HEK293 (cell line): ENCODE measurements around the gene C10orf67.

Experiments
- CTCF ChIA-PET: fragments of 350-600 bp; formaldehyde crosslinking; extraction: SDS; loops from one replicate; lab custom pipeline; 2021; ENCODE audit warnings: antibody characterized with exemption; lab: Yijun Ruan, JAX
- POLR2A ChIA-PET: fragments of 300-600 bp; formaldehyde crosslinking; extraction: SDS; loops from one replicate; lab custom pipeline; 2020; ENCODE audit warnings: antibody characterized with exemption, inconsistent platforms; lab: Yijun Ruan, JAX
- H3K27ac ChIP-seq: fragments of 200-500 bp; sonication (Bioruptor generic); 2 replicates; pipeline ENCODE4 v1.5.1; 2014; ENCODE audit warnings: low read depth, low read length, control low read depth, inconsistent platforms; ENCODE audit errors: extremely low read depth
- H3K36me3 ChIP-seq, 2 experiments: fragments of 200-500 bp in 1 of 2; sonication (Bioruptor generic) in 1 of 2; 1 replicate in 1 of 2; 2 replicates in 1 of 2; pipeline ENCODE4 v1.5.1; 2014 to 2017; ENCODE audit warnings: inconsistent platforms in 2 of 2, low read length in 2 of 2; ENCODE audit not compliant: control insufficient read depth in 2 of 2, insufficient read depth in 1 of 2
- H3K4me1 ChIP-seq: fragments of 200-500 bp; sonication (Bioruptor generic); 2 replicates; pipeline ENCODE4 v1.5.1; 2014; ENCODE audit warnings: mild to moderate bottlenecking, low read length, inconsistent platforms; ENCODE audit not compliant: control insufficient read depth, insufficient read depth
- H3K4me3 ChIP-seq: 2 replicates; pipeline ENCODE4 v1.5.1; 2011; ENCODE audit warnings: low read depth, mild to moderate bottlenecking, control low read depth, low read length, moderate library complexity
- H3K9me3 ChIP-seq: fragments of 200-500 bp; sonication (Bioruptor generic); 2 replicates; pipeline ENCODE4 v1.5.1; 2014; ENCODE audit warnings: low read depth, low read length, inconsistent platforms; ENCODE audit not compliant: control insufficient read depth, insufficient read depth
- KLF17 ChIP-seq: fragments of 450-650 bp; formaldehyde crosslinking; IDR thresholded peaks from 2 replicates; pipeline ENCODE4 v1.5.1; 2016; ENCODE audit warnings: missing biosample characterization, missing genetic modification characterization
- MYNN ChIP-seq: fragments of 450-650 bp; formaldehyde crosslinking; IDR thresholded peaks from 2 replicates; pipeline ENCODE4 v1.5.1; 2016; ENCODE audit warnings: missing biosample characterization, missing genetic modification characterization, borderline replicate concordance
- REPIN1 ChIP-seq: fragments of 450-650 bp; formaldehyde crosslinking; IDR thresholded peaks from 2 replicates; pipeline ENCODE4 v1.5.1; 2017; ENCODE audit warnings: missing biosample characterization, missing genetic modification characterization, low read depth
- SP7 ChIP-seq: fragments of 450-650 bp; formaldehyde crosslinking; IDR thresholded peaks from 2 replicates; pipeline ENCODE4 v1.5.1; 2016; ENCODE audit warnings: missing biosample characterization, missing genetic modification characterization
- ZBTB1 ChIP-seq: fragments of 450-650 bp; formaldehyde crosslinking; IDR thresholded peaks from 2 replicates; pipeline ENCODE4 v1.5.1; 2016; ENCODE audit warnings: missing biosample characterization, missing genetic modification characterization
- ZEB2 ChIP-seq: fragments of 450-650 bp; formaldehyde crosslinking; IDR thresholded peaks from 2 replicates; pipeline ENCODE4 v1.5.1; 2016; ENCODE audit warnings: missing biosample characterization, missing genetic modification characterization
- ZFP37 ChIP-seq: fragments of 450-650 bp; formaldehyde crosslinking; IDR thresholded peaks from 2 replicates; pipeline ENCODE4 v1.5.1; 2016; ENCODE audit warnings: missing biosample characterization, missing genetic modification characterization
- ZNF114 ChIP-seq: fragments of 450-650 bp; formaldehyde crosslinking; IDR thresholded peaks from 2 replicates; pipeline ENCODE4 v1.5.0; 2017; ENCODE audit warnings: missing biosample characterization, missing genetic modification characterization
- ZNF121 ChIP-seq: fragments of 450-650 bp; formaldehyde crosslinking; IDR thresholded peaks from 2 replicates; pipeline ENCODE4 v1.5.1; 2016; ENCODE audit warnings: missing biosample characterization, missing genetic modification characterization
- ZNF16 ChIP-seq: fragments of 450-650 bp; formaldehyde crosslinking; IDR thresholded peaks from 2 replicates; pipeline ENCODE4 v1.5.1; 2016; ENCODE audit warnings: low read depth, missing biosample characterization, missing genetic modification characterization
- ZNF175 ChIP-seq: fragments of 450-650 bp; formaldehyde crosslinking; IDR thresholded peaks from 2 replicates; pipeline ENCODE4 v1.5.1; 2016; ENCODE audit warnings: missing biosample characterization, missing genetic modification characterization
- ZNF37A ChIP-seq: fragments of 450-650 bp; IDR thresholded peaks from 2 replicates; pipeline ENCODE4 v1.5.1; 2018; ENCODE audit warnings: missing biosample characterization, missing genetic modification characterization
- ZNF394 ChIP-seq: fragments of 450-650 bp; formaldehyde crosslinking; IDR thresholded peaks from 2 replicates; pipeline ENCODE4 v1.5.1; 2016; ENCODE audit warnings: missing biosample characterization, missing genetic modification characterization, mild to moderate bottlenecking, moderate library complexity, borderline replicate concordance
- ZNF404 ChIP-seq: fragments of 450-650 bp; formaldehyde crosslinking; IDR thresholded peaks from 2 replicates; pipeline ENCODE4 v1.5.1; 2017; ENCODE audit warnings: missing biosample characterization, missing genetic modification characterization
- ZNF513 ChIP-seq: fragments of 450-650 bp; IDR thresholded peaks from 2 replicates; pipeline ENCODE4 v1.5.1; 2018; ENCODE audit warnings: missing biosample characterization, missing genetic modification characterization
- ZNF571 ChIP-seq: fragments of 450-650 bp; formaldehyde crosslinking; IDR thresholded peaks from 2 replicates; pipeline ENCODE4 v1.5.0; 2017; ENCODE audit warnings: missing biosample characterization, missing genetic modification characterization
- ZNF664 ChIP-seq: fragments of 450-650 bp; formaldehyde crosslinking; IDR thresholded peaks from 2 replicates; pipeline ENCODE4 v1.5.1; 2016; ENCODE audit warnings: missing biosample characterization, missing genetic modification characterization
- ZNF670 ChIP-seq: fragments of 450-650 bp; formaldehyde crosslinking; IDR thresholded peaks from 2 replicates; pipeline ENCODE4 v1.5.1; 2016; ENCODE audit warnings: missing biosample characterization, missing genetic modification characterization, low read depth
- ZNF791 ChIP-seq: fragments of 450-650 bp; formaldehyde crosslinking; IDR thresholded peaks from 2 replicates; pipeline ENCODE4 v1.5.1; 2016; ENCODE audit warnings: missing biosample characterization, missing genetic modification characterization
- ZNF830 ChIP-seq: fragments of 450-650 bp; IDR thresholded peaks from 2 replicates; pipeline ENCODE4 v1.5.0; 2018; ENCODE audit warnings: missing biosample characterization, missing genetic modification characterization, low read depth, mild to moderate bottlenecking, moderate library complexity
- ZSCAN30 ChIP-seq: fragments of 450-650 bp; IDR thresholded peaks from 2 replicates; pipeline ENCODE4 v1.5.1; 2018; ENCODE audit warnings: missing biosample characterization, mild to moderate bottlenecking, missing genetic modification characterization, moderate library complexity
- TF ChIP-seq, protein P1 (sequence below): fragments of 450-650 bp; IDR thresholded peaks from 2 replicates; pipeline ENCODE4 v1.5.1; 2018; ENCODE audit warnings: missing biosample characterization, mild to moderate bottlenecking, missing genetic modification characterization
- TF ChIP-seq, protein P2 (sequence below): IDR thresholded peaks from 2 replicates; pipeline ENCODE4 v1.6.1; 2011; ENCODE audit warnings: mild to moderate bottlenecking, low read depth, low read length, borderline replicate concordance

Gene C10orf67

DNA sequence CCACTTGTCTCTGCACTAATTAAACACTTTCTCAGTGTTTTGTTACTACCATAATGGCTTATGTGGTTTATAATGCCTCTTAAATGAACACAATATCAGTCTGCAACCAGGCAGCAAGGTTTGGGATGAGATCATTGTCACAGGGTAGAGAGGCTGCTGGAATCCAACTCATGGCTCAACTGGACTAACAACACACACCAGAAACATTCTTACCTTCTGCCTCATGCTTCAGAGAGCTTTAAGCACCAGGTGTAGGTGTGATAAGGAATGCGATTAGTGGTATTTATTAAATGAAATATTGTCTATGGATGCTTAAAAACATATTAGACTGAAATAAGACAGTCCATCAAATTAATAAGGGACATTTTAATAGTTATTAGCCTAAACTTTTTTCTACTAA lies 127.1 kb downstream of the C10orf67 start (continued):
- TF ChIP-seq, protein P1, sequence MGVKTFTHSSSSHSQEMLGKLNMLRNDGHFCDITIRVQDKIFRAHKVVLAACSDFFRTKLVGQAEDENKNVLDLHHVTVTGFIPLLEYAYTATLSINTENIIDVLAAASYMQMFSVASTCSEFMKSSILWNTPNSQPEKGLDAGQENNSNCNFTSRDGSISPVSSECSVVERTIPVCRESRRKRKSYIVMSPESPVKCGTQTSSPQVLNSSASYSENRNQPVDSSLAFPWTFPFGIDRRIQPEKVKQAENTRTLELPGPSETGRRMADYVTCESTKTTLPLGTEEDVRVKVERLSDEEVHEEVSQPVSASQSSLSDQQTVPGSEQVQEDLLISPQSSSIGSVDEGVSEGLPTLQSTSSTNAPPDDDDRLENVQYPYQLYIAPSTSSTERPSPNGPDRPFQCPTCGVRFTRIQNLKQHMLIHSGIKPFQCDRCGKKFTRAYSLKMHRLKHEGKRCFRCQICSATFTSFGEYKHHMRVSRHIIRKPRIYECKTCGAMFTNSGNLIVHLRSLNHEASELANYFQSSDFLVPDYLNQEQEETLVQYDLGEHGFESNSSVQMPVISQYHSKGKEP (tag by site-specific recombination): no peak
- TF ChIP-seq SP7 (tag by site-specific recombination): no peak
- TF ChIP-seq ZBTB1 (tag by site-specific recombination): no peak
- TF ChIP-seq ZNF175 (tag by site-specific recombination): no peak
- TF ChIP-seq ZNF670 (tag by site-specific recombination): no peak
- TF ChIP-seq KLF17 (tag by site-specific recombination): no peak
- TF ChIP-seq ZNF791 (tag by site-specific recombination): no peak
- no peak for TF ChIP-seq ZNF121 (tag by site-specific recombination)
- no peak for TF ChIP-seq MYNN (tag by site-specific recombination)

DNA sequence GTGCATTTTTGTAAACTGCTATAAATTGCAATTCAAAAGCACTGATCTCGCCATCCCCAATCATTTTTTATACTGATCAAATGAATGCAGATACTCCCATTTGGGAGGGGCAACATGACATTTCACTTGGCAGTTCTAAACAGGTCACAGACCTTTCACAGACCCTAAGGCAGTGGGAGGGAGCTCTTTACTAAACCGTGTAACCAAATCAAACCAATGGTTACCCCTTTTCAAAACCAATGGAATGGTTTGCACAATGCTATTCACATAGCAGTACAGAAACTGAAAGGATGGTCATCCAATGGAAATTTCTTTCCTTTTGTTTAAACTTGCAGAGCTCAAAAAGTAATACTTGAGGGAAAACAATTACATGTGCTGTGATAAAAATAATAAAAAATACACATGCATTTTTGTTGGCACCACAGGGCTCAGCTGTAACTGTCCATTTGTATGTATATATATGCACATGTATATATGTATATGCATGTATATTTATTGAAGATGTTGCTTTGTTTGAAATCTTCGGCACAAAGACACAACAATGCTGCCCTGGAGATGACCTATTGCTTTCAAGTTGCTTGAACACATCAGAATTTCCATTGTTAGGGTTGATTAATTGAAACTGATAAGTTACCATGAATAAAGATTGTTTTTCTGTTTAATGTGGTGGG lies 138.5 kb downstream of the C10orf67 start:
- no peak for TF ChIP-seq ZNF830 (tag by site-specific recombination)
- TF ChIP-seq ZNF513 (tag by site-specific recombination): no peak
- no peak for TF ChIP-seq ZEB2 (tag by site-specific recombination)
- no peak for TF ChIP-seq ZSCAN30
- TF ChIP-seq REPIN1: no peak
- TF ChIP-seq ZNF571 (tag by site-specific recombination): no peak
- no peak for TF ChIP-seq ZNF37A (tag by site-specific recombination)
- no peak for TF ChIP-seq ZNF664 (tag by site-specific recombination)
- no peak for TF ChIP-seq ZFP37 (tag by site-specific recombination)
- TF ChIP-seq ZNF404: no peak
- TF ChIP-seq ZNF394 (tag by site-specific recombination): no peak
- TF ChIP-seq ZNF16 (tag by site-specific recombination): no peak
- no peak for TF ChIP-seq ZNF114 (tag by site-specific recombination)
- TF ChIP-seq, protein P2, sequence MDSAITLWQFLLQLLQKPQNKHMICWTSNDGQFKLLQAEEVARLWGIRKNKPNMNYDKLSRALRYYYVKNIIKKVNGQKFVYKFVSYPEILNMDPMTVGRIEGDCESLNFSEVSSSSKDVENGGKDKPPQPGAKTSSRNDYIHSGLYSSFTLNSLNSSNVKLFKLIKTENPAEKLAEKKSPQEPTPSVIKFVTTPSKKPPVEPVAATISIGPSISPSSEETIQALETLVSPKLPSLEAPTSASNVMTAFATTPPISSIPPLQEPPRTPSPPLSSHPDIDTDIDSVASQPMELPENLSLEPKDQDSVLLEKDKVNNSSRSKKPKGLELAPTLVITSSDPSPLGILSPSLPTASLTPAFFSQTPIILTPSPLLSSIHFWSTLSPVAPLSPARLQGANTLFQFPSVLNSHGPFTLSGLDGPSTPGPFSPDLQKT: no peak
- no peaks in the 10 kb centered on the region for H3K36me3 ChIP-seq
- no peaks in the 10 kb centered on the region for H3K4me1 ChIP-seq
- POLR2A ChIA-PET: no interaction called here
- H3K27ac ChIP-seq: no peak overlapping the region
- no peak overlapping the region for H3K4me3 ChIP-seq
- CTCF ChIA-PET: interaction anchor here (0.7 to 1.2 kb wide), 2 partner anchors 36 to 346 kb away, joined by 3 to 4 read pairs; no protein-coding TSS in a partner anchor
- no peaks in the 10 kb centered on the region for H3K9me3 ChIP-seq
